ENCODE data around the gene SHE. TPM values are rescaled to one million over a fixed set of nuclear protein-coding genes. Genes with fewer than 3 reads are reported as not detected.
A peak's percentile ranks its signal among the peaks of the same experiment; 100 is the strongest.

SHE gene
- total and polyA plus RNA-seq, 2 donors, result 2.7 to 7.6 TPM

GRCh38 chr1:154442006-154442740, 60.0 kb downstream of the SHE start:
- 90% methylated on average over 13 of the region's 13 CpGs for WGBS
- DNase-seq (ENCODE audit: low read depth in 6 of 9, low spot score in 9 of 9), result no peak
- H3K4me3 ChIP-seq (ENCODE audit: low read length in 2 of 2), result no peak overlapping the region
- no peak overlapping the region for H3K27ac ChIP-seq (ENCODE audit: low read depth in 1 of 2, low read length in 1 of 2)
- H3K27me3 ChIP-seq (ENCODE audit: control insufficient read depth in 2 of 2, insufficient read depth in 1 of 2, low read length in 1 of 2), result no peaks in the 10 kb centered on the region
- no peaks in the 10 kb centered on the region for H3K9me3 ChIP-seq (ENCODE audit: control insufficient read depth in 2 of 2, insufficient read depth in 1 of 2, low read length in 1 of 2)
- H3K4me1 ChIP-seq (ENCODE audit: control insufficient read depth in 2 of 2, insufficient read depth in 2 of 2, low read length in 2 of 2), result peaks cover 0 to 38% of the 10 kb centered on the region in 2 donors
- H3K36me3 ChIP-seq (ENCODE audit: control insufficient read depth in 2 of 2, insufficient read depth in 2 of 2, low read length in 1 of 2), result no peaks in the 10 kb centered on the region

- DNase-seq (ENCODE audit: low read depth in 6 of 9, low spot score in 9 of 9), result peak in 1 of 9 donors; percentile 71
- WGBS, result 42% methylated on average over 8 of the region's 8 CpGs
- Histone ChIP-seq H3K4me1 (ENCODE audit: control insufficient read depth in 2 of 2, insufficient read depth in 2 of 2, low read length in 2 of 2) (peaks cover 0 to 38% of the 10 kb centered on the region in 2 donors), H3K27ac (ENCODE audit: low read depth in 1 of 2, low read length in 1 of 2) (peak overlapping the region; percentile 15 to 19), H3K27me3 (ENCODE audit: control insufficient read depth in 2 of 2, insufficient read depth in 1 of 2, low read length in 1 of 2) (peaks cover 0 to 2% of the 10 kb centered on the region in 2 donors), H3K9me3 (ENCODE audit: control insufficient read depth in 2 of 2, insufficient read depth in 1 of 2, low read length in 1 of 2) (no peaks in the 10 kb centered on the region), H3K36me3 (ENCODE audit: control insufficient read depth in 2 of 2, insufficient read depth in 2 of 2, low read length in 1 of 2) (no peaks in the 10 kb centered on the region), H3K4me3 (ENCODE audit: low read length in 2 of 2) (no peak overlapping the region)
Measured at GRCh38 chr1:154441241-154441888, 60.8 kb downstream of the SHE start.

GRCh38 chr1:154440036-154440804, 62.0 kb downstream of the SHE start:
- Histone ChIP-seq H3K4me3 (ENCODE audit: low read length in 2 of 2) (no peak overlapping the region), H3K4me1 (ENCODE audit: control insufficient read depth in 2 of 2, insufficient read depth in 2 of 2, low read length in 2 of 2) (peaks cover 0 to 37% of the 10 kb centered on the region in 2 donors), H3K27me3 (ENCODE audit: control insufficient read depth in 2 of 2, insufficient read depth in 1 of 2, low read length in 1 of 2) (peaks cover 0 to 2% of the 10 kb centered on the region in 2 donors), H3K27ac (ENCODE audit: low read depth in 1 of 2, low read length in 1 of 2) (no peak overlapping the region), H3K9me3 (ENCODE audit: control insufficient read depth in 2 of 2, insufficient read depth in 1 of 2, low read length in 1 of 2) (no peaks in the 10 kb centered on the region), H3K36me3 (ENCODE audit: control insufficient read depth in 2 of 2, insufficient read depth in 2 of 2, low read length in 1 of 2) (no peaks in the 10 kb centered on the region)
- DNase-seq (ENCODE audit: low read depth in 6 of 9, low spot score in 9 of 9), result no peak
- WGBS, result 93% methylated on average over 6 of the region's 6 CpGs

DNA sequence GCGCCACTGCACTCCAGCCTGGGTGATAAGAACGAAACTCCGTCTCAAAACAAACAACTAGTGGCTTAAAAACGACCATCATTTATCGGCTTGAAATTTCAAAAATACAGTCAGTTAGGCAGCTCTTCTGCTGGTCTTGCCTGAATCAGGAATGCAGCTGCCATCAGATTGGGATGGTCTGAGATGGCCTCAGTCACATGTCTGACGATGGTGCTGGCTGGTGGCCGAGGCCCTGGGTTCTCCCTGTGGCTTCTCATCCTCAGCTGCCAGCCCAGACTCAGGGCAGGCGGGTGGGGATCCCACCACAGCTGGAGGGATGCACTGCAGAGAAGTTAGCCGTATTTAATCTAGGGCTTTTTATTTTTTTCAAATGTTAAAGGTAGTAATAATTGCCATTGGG, 65.8 kb downstream of the SHE start:
- H3K4me3 ChIP-seq (ENCODE audit: low read length in 2 of 2), result no peak overlapping the region
- H3K27ac ChIP-seq (ENCODE audit: low read depth in 1 of 2, low read length in 1 of 2), result no peak overlapping the region
- WGBS, result 94% methylated on average over 9 of the region's 9 CpGs
- H3K4me1 ChIP-seq (ENCODE audit: control insufficient read depth in 2 of 2, insufficient read depth in 2 of 2, low read length in 2 of 2), result peaks cover 0 to 18% of the 10 kb centered on the region in 2 donors
- peaks cover 0 to 2% of the 10 kb centered on the region in 2 donors for H3K27me3 ChIP-seq (ENCODE audit: control insufficient read depth in 2 of 2, insufficient read depth in 1 of 2, low read length in 1 of 2)
- no peaks in the 10 kb centered on the region for H3K36me3 ChIP-seq (ENCODE audit: control insufficient read depth in 2 of 2, insufficient read depth in 2 of 2, low read length in 1 of 2)
- no peaks in the 10 kb centered on the region for H3K9me3 ChIP-seq (ENCODE audit: control insufficient read depth in 2 of 2, insufficient read depth in 1 of 2, low read length in 1 of 2)
- no peak for DNase-seq (ENCODE audit: low read depth in 6 of 9, low spot score in 9 of 9)

- Histone ChIP-seq H3K27ac (ENCODE audit: low read depth in 1 of 2, low read length in 1 of 2) (no peak overlapping the region), H3K27me3 (ENCODE audit: control insufficient read depth in 2 of 2, insufficient read depth in 1 of 2, low read length in 1 of 2) (peaks cover 0 to 2% of the 10 kb centered on the region in 2 donors), H3K4me3 (ENCODE audit: low read length in 2 of 2) (no peak overlapping the region), H3K36me3 (ENCODE audit: control insufficient read depth in 2 of 2, insufficient read depth in 2 of 2, low read length in 1 of 2) (no peaks in the 10 kb centered on the region), H3K9me3 (ENCODE audit: control insufficient read depth in 2 of 2, insufficient read depth in 1 of 2, low read length in 1 of 2) (no peaks in the 10 kb centered on the region), H3K4me1 (ENCODE audit: control insufficient read depth in 2 of 2, insufficient read depth in 2 of 2, low read length in 2 of 2) (peaks cover 0 to 11% of the 10 kb centered on the region in 2 donors)
- DNase-seq (ENCODE audit: low read depth in 6 of 9, low spot score in 9 of 9), result no peak
- WGBS, result 97% methylated on average over 15 of the region's 15 CpGs
Measured at GRCh38 chr1:154435599-154436200, 66.5 kb downstream of the SHE start.

- Histone ChIP-seq H3K27ac (ENCODE audit: low read depth in 1 of 2, low read length in 1 of 2) (no peak overlapping the region), H3K9me3 (ENCODE audit: control insufficient read depth in 2 of 2, insufficient read depth in 1 of 2, low read length in 1 of 2) (no peaks in the 10 kb centered on the region), H3K4me1 (ENCODE audit: control insufficient read depth in 2 of 2, insufficient read depth in 2 of 2, low read length in 2 of 2) (peaks cover 0 to 7% of the 10 kb centered on the region in 2 donors), H3K36me3 (ENCODE audit: control insufficient read depth in 2 of 2, insufficient read depth in 2 of 2, low read length in 1 of 2) (no peaks in the 10 kb centered on the region), H3K4me3 (ENCODE audit: low read length in 2 of 2) (no peak overlapping the region), H3K27me3 (ENCODE audit: control insufficient read depth in 2 of 2, insufficient read depth in 1 of 2, low read length in 1 of 2) (peaks cover 0 to 2% of the 10 kb centered on the region in 2 donors)
- 90% methylated on average over 18 of the region's 18 CpGs for WGBS
- no peak for DNase-seq (ENCODE audit: low read depth in 6 of 9, low spot score in 9 of 9)
Measured at GRCh38 chr1:154434346-154435085, 67.7 kb downstream of the SHE start.

- H3K36me3 ChIP-seq (ENCODE audit: control insufficient read depth in 2 of 2, insufficient read depth in 2 of 2, low read length in 1 of 2), result no peaks in the 10 kb centered on the region
- peaks cover 0 to 7% of the 10 kb centered on the region in 2 donors for H3K4me1 ChIP-seq (ENCODE audit: control insufficient read depth in 2 of 2, insufficient read depth in 2 of 2, low read length in 2 of 2)
- H3K9me3 ChIP-seq (ENCODE audit: control insufficient read depth in 2 of 2, insufficient read depth in 1 of 2, low read length in 1 of 2), result no peaks in the 10 kb centered on the region
- peaks cover 0 to 2% of the 10 kb centered on the region in 2 donors for H3K27me3 ChIP-seq (ENCODE audit: control insufficient read depth in 2 of 2, insufficient read depth in 1 of 2, low read length in 1 of 2)
- WGBS, result 90% methylated on average over 9 of the region's 9 CpGs
- no peak overlapping the region for H3K27ac ChIP-seq (ENCODE audit: low read depth in 1 of 2, low read length in 1 of 2)
- H3K4me3 ChIP-seq (ENCODE audit: low read length in 2 of 2), result no peak overlapping the region
- DNase-seq (ENCODE audit: low read depth in 6 of 9, low spot score in 9 of 9), result no peak
Measured at GRCh38 chr1:154433161-154433764, 68.9 kb downstream of the SHE start.

Measured in thymus (tissue), 11 donors.